DMS79 (cell line): Measurements from ENCODE around the gene CCSER1.
"Not testable (repeated sequence)": the region's sequence is repeated elsewhere in the genome, so short reads cannot be mapped to it uniquely, and the experiment has no call there.

Experiments used
- DNase-seq: peaks from one replicate; lab custom pipeline; 2025; lab: John Stamatoyannopoulos, UW

The CCSER1 gene

GRCh38 chr4:91170768-91171167, 1043.6 kb downstream of the CCSER1 start:
- DNase-seq: no peak

GRCh38 chr4:91171217-91171616, 1044.0 kb downstream of the CCSER1 start:
- DNase-seq: no peak

GRCh38 chr4:91185061-91185460, 1057.9 kb downstream of the CCSER1 start:
- DNase-seq: not testable (repeated sequence)

DNA sequence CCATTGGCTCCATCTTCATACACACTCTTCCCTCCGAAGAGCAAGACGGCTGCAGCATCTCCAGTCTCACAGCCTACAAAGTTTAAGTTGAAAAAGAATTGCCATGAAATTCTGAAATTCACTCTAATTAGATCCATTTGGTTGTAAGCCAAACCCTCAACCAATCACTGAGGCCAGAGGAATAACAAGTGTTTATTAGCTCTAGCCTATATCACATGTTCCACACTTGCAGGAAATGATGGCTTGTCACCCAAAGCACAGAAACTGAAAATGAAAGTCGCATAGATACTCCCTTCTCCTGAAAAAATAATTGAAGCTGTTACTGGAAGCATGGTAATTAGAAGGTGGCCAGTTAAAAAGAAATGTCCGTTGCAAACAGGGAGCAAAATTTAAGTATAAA, 1071.8 kb downstream of the CCSER1 start:
- DNase-seq: no peak

GRCh38 chr4:91207535-91207934, 1080.3 kb downstream of the CCSER1 start:
- DNase-seq: no peak

- no peak for DNase-seq
Observed at GRCh38 chr4:91212211-91212610, 1085.0 kb downstream of the CCSER1 start.

- not testable (repeated sequence) for DNase-seq
Observed at GRCh38 chr4:91217831-91218403, 1090.7 kb downstream of the CCSER1 start.

DNA sequence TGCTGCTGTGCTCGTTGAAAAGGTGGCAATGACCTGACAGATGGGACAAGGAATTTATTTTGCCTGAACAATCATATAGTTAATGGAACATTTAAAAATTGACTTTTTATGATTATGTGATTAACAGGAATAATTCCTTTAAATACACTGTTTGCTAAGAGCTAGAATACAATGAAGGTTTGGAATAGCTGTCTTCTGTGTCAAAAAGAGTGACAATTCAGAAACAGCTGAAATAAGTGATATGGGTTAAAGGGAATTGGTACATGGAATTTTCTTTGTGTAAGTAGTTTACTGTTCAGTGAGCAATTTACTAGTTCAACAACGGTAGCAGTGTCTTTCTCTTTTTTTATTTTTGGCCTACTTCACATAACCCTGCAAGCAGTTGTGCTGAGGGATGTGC, 1093.1 kb downstream of the CCSER1 start:
- no peak for DNase-seq

DNA sequence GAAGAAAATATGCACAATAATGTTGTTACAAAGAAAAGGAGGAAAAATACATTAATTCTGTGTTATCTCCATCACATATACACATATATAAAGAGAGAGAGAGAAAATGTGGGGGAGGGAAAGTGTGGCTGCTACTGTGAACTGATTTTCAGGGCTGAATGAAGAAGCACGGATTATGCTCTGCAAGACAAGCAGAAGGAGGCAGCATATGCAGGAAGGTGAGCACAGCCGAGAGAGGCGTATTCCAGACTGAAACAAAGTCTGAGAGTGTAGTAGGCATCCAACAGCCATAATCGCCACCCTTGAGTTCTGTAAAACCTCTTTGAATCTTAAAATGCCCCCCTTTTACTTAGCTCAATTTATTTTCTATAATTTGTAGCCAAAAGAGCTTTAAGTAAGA, 1094.8 kb downstream of the CCSER1 start:
- DNase-seq: no peak

DNA sequence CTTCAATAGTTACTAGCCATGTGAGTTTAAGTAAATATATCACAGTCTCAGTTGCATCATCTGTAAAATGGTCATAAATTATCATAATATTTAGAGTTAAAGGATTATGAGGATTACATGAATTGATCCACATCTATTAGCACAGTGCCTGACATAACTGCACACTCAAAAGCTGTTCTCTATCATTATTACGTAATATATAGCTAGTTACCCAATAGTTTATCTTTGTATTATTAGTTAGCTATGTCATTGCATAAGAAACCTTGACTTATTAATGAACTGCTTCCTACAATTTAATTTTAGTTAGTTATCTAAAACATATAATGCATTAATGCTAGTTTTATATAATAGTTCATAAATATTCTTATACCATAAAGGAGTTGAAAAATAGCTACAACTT, 1099.7 kb downstream of the CCSER1 start:
- DNase-seq: no peak

DNA sequence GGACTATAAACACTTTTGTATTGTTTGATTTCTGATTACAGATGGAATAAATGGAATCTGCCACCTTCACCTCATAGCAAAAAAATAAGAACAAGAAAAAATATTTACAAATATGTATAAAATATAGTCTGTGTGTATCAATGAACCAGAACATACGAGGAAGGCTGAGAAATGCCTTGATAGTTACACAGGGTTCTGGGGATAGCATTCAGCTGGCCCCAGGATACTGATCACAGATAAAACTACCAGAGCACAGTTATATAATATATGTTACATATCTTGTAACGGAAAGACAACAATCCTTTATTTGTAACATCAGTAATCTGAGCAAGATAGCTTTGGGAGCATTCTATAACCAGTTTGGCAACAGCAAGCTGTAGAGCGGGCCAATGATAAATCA, 1101.5 kb downstream of the CCSER1 start:
- no peak for DNase-seq

GRCh38 chr4:91233164-91233563, 1106.0 kb downstream of the CCSER1 start:
- no peak for DNase-seq

- peak; percentile 85 for DNase-seq
Observed at GRCh38 chr4:91243132-91243531, 1115.9 kb downstream of the CCSER1 start.

DNA sequence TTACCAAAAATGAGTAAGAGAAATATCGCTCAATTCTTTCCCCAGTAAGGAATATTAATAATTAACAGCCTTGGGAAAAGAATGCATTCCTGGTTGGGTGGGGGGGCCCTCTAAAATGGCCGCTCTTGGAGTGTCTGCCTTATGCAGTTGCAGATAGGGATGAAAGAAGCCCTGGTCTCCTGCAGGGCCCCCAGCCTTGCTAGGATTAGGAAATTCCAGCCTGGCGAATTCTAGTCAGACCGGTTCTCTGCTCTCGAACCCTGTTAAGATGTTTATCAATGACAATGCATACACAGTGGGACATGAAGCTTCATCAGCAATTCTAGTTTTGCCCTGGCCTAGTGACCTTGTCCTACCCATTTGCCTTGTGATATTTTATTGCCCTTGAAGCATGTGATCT, 1128.8 kb downstream of the CCSER1 start:
- DNase-seq: no peak

DNA sequence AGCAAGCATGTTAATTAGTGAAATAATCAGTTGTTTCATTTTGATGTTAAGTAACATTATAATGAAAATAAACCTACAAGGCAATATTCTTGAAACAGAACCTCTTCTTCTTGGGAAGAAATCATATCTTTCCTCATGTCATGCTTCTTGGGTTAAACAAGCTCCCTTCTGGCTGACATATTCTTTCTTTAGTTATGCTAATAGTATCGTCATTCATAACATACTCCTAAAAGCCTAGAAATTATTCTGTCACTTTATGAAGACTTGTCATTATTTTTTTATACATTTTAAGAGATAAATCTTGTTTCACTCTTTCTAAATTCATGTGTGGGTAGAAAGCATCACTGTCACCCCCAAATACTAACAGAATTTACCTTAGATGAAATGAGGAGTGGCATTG, 1129.6 kb downstream of the CCSER1 start:
- no peak for DNase-seq

DNA sequence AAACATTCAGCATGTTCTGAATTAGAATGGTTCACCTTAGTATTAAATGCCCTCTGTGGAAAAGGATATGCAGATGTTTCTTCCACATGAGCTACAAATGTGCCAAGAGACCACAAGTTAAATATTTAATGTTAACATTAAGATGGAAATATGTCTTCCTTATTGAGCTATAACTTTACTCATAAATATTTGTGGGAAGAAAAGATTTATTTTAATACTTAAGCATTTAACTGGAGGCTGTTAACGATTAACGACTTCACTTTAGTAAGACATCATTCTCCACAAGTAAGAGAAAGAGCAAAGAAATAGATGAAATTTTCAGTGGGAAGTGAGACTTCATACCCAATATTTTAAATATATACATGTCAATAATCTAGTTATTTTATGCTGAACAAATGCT, 1130.5 kb downstream of the CCSER1 start:
- no peak for DNase-seq

DNA sequence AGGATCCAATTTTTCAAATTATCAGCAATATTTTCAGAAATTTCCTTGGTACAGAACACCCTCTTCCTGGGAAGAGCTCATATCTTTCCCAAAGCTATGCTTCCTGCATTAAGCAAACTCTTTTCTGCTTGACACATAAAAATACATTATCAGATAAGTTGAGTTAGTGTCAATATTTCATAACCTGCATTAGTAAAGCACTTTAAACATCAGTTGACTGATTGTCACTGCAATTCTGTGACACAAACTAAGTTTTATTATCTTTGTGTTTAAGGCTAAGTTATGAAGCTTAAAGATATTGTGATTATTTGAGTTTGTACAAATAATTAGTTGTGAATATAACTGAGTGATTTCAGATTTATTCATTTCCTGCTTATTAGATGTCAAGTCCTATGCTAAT, 1131.1 kb downstream of the CCSER1 start:
- DNase-seq: no peak

DNA sequence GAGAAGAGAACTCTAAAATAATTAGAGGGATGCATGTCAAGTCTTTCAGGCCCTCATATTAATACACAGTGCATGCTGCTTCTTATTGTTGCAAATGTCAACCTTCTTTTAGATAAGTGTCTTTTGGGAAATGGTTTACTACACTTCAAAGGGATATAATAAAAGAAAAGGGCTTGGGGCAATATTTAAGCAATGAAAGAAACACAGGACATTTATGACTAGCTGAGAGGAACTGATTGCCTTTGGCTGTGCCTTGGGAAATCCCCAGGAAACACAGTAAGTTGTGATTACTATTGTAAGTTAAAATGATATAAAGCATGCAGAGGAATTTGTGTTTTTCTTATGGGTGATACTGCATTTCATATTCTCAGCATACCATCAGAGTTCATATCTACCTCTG, 1140.3 kb downstream of the CCSER1 start:
- no peak for DNase-seq

GRCh38 chr4:91268481-91268880, 1141.3 kb downstream of the CCSER1 start:
- DNase-seq: not testable (repeated sequence)

DNA sequence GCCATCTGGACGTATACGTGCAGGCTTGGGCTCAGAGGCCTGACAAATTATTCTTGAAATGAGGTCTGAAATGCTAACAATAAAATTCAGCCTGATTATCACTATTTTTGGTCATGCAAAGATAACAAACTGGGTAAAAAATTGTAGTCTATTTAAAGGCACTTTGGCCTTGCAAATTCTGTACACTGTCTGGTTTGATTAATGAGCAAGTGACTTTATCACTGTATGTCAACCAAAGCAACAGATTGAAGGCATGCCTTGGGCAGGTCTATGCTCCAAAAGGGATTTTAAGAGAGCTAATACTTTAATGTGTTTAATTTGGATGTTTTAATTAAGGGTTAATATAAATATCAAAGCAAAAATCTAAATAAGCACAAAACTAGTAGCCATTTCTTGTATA, 1141.7 kb downstream of the CCSER1 start:
- DNase-seq: no peak

GRCh38 chr4:91279899-91280298, 1152.7 kb downstream of the CCSER1 start:
- DNase-seq: no peak

DNA sequence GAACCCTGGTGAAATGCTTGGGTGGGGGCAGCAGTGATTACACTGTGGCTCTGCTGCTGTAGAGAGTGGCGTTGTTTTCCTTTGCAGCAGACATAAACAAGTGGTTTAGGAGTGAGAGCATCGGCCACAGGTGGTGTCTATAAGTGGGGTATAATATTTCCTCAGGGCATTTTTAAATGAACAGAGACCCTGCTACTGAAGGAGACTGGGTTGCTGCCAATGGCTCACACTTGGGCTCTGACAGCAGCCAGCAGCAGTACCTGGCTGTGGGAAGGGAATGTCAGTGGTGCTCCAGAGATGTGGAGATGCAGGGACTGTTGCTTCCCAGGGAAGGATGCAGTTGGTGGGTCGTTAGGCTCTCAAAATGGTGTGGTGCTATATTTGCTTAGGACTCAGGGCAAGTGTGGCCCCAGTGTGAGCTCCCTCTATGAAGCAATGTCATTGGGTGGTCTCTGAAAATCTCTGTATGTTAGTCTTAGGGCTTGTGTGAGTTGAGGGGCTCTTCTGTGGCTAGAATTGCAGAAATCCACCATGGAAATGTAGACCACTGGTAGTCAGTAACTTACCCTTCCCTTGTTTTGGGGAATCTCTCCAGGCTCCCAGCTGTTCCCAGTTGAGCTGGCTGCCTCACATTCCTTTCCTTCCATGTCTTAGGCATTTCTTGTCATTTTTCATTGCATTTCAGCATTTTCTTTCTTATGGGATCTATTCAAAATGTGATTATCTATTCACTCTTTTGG, 1153.5 kb downstream of the CCSER1 start:
- DNase-seq: peak; percentile 2

GRCh38 chr4:91282217-91282616, 1155.0 kb downstream of the CCSER1 start:
- no peak for DNase-seq

DNA sequence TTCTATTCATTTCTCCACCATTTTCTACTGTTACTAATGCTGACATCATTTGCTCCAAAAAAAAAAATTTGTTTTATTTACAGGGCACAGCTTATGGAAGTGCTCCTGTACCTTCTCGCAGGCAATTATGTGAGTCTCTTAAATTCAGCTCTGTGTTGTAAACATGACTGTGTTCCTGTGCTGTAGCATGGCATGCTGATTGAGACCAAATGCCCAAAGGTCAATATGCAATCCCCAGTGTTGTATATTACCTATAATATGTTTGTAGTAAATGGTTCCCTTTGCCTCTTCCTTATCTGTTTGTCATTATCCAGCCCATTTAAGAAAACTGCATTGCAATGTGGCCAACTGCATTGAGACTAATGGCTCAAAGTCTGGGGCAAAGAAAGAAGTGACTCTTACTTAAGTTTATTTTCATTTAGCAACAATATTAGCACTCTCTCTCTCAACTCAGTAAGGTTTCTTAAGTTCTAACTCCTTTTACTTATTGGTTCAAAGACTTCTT, 1156.6 kb downstream of the CCSER1 start:
- DNase-seq: no peak
